Measurements from ENCODE around the gene FOXG1.

The FOXG1 gene

GRCh38 chr14:28766469-28766955 lies at the start of gene FOXG1:
FOXG1 (plus strand) TSS chr14:28766787; CDS start chr14:28767280, 493 bp downstream.
- no peak for DNase-seq (ENCODE audit: low read depth)

DNA sequence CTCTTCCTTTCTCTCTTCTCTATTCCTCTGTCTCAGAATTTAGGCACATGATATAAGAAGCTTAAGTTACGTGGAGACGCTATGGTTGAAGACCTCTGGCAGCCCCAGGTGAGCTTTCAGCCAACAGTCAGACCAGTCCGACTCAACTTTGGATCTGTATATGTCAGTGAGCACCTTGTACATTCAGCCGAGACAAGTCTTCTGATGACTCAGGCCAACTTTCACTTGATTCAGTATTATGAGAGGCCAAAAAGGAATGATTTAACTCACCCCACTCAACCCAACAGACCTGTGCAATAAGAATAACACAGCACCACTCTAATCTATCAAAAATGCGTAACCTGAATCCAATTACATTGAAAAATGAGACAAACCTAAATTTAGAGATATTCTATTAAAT lies 47.5 kb upstream of the FOXG1 start:
- no peak for DNase-seq (ENCODE audit: low read depth)

GRCh38 chr14:28731358-28731757 lies 35.2 kb upstream of the FOXG1 start:
- DNase-seq (ENCODE audit: low read depth): no peak

- DNase-seq (ENCODE audit: low read depth): no peak
Measured at GRCh38 chr14:28742171-28742846, 24.3 kb upstream of the FOXG1 start.

DNA sequence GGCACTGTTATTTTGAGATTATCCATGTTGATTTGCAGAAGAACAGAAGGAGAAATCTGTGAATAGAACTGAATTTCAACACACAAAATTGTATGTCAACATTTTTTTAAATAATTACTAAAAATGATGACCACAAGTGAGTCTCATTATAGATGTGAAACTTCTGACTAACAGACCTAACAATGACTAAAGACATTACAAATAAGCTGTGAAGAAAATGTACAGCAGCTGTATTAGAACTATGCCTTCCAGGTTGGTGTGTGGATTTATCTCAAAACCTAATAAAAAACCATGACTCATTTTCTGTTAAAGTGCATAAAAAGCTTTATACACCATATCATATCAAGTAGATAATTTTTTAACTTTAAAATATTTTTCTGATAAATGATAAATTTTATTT lies 22.5 kb upstream of the FOXG1 start:
- DNase-seq (ENCODE audit: low read depth): no peak

- no peak for DNase-seq (ENCODE audit: low read depth)
Measured at GRCh38 chr14:28745176-28745575, 21.4 kb upstream of the FOXG1 start.

DNA sequence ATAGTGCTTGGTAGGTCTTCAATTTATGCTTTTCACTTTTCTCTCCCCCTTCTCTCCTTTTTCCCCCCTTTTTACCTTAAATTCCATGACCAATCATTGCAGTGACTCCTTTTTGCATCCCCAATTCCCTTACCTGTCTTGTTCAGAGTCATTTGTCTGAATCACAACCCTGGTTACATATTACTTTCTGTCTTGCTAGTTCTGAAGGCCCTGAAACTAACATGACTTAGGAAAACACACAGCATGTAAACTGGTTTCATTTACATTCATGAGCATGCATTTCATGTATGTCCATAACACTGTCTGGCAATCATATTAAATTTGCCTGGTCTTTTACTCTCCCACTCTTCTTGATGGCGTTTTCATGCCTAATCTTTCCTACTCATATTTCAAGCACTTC lies 20.3 kb upstream of the FOXG1 start:
- no peak for DNase-seq (ENCODE audit: low read depth)

DNA sequence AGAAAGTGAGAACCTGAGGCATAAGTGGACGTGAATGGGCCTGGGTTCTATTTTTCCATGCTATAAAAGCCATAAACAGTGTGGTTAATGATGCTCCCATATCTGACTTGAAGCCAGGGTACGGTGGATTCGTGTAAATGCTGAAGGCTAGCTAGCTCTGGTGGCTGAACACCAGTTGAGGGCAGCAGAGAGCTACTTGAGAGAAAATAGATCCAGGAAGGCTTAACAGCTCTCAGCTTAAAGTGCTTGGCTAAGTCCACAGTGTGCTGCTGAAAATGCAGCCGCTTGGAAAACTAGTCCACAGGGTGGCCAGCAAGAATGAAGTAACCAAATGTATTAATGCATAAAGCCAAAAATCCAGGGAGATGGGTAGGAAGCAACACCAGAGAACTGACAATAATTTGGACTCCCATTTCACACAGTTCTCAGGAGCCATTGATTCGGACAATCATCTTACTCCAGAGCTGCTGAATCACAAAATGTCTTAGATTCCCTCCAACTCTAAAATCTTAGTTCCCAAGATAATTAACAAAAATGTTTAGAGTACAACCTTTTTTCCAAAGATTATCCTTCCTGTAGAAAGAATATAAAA lies 15.0 kb upstream of the FOXG1 start:
- no peak for DNase-seq (ENCODE audit: low read depth)

GRCh38 chr14:28754209-28754985 lies 12.2 kb upstream of the FOXG1 start:
- no peak for DNase-seq (ENCODE audit: low read depth)

DNA sequence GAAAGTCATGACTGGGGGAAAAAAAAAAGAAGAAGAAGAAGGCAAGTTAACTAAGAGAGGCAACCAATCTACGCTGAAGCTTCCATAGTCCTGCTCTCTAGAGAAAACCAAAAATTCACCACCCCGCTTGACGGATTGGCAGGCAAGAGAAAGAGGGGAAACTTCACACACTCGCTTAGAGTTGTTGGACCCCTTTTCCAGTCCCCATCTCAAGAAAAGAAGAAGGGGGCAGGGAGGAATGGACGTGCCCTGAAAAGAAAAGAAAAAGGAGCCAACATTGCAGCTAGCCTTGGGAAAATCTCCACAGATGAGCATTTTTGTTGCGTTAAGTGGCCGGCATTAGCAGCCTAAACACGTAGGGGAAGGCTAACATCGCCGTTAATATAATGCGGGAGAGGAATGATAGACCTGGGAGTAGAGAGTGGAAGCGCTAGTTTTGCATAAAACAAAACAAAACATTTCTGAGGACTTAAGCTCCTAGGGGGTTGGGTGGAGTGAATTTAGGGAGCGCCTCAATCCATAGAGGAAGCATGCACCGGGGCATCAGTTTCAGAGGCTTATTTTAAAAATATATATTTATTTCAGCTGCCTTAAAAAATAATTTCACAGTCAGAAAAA lies 11.3 kb upstream of the FOXG1 start:
- DNase-seq (ENCODE audit: low read depth): no peak

- no peak for DNase-seq (ENCODE audit: low read depth)
Measured at GRCh38 chr14:28755884-28756268, 10.7 kb upstream of the FOXG1 start.

GRCh38 chr14:28756269-28756883 lies 10.2 kb upstream of the FOXG1 start:
- DNase-seq (ENCODE audit: low read depth): no peak

DNA sequence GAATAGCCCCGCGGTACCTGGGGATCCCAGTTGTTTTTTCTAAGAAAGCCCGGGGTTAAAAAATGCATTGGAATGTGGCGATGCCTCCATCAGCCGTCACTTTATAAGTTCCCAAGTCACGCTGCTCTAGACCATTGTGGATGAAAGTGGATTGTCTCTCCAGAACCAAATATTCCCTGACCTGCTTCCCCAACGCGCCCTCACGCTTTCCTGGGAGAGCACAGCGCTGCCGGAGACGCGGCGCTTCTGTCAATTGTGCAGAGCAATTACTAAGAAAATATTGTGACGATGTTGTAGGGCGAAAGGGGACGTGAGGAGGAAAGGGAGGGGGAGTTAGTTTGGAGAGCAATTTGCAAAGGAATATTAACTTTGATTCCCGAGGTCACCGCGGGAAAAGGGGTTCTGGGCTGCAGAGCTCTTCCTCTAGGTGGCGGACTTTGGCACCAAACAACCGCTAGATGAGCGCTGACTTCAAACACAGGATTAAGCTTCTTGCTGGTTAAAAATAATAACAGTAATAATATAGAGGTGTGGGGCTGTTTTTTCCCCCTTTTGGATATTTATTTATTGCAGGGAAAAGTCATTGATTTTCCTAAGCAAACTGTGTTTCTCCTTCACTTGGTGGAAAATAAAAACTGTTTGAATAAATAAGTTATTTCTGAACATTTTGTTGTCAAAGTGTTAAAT lies 9.6 kb upstream of the FOXG1 start:
- DNase-seq (ENCODE audit: low read depth): no peak

GRCh38 chr14:28757786-28758185 lies 8.8 kb upstream of the FOXG1 start:
- no peak for DNase-seq (ENCODE audit: low read depth)

DNA sequence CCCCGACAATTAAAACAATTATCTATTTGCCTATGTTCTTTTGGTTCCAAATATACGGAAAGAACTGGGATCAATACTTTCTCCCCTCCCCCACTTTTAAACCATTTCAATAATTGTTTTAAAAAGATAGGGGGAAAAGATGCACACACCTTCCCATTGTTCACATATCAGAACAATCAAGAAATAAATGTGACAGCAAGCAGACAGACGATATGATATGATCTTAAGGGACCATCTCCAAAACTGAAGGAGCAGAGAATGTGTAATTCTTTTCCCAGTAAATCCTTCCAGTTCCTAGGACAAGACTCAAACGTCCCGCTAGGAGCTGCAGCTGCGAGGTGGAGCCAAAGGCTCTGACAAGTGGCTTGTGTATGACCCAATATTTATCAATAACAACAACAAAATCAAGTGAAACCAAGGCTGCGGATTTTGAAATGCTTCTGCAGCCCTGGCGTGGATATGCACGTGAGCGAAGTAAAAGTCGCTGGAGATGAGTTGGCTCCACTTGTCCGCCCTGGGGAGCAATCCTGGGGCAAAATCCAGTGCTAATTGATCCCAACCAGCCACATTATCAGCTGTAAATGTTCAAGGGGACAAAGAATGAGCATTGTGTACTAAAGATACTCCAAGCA lies 8.2 kb upstream of the FOXG1 start:
- no peak for DNase-seq (ENCODE audit: low read depth)

- DNase-seq (ENCODE audit: low read depth): no peak
Measured at GRCh38 chr14:28758885-28759652, 7.5 kb upstream of the FOXG1 start.

DNA sequence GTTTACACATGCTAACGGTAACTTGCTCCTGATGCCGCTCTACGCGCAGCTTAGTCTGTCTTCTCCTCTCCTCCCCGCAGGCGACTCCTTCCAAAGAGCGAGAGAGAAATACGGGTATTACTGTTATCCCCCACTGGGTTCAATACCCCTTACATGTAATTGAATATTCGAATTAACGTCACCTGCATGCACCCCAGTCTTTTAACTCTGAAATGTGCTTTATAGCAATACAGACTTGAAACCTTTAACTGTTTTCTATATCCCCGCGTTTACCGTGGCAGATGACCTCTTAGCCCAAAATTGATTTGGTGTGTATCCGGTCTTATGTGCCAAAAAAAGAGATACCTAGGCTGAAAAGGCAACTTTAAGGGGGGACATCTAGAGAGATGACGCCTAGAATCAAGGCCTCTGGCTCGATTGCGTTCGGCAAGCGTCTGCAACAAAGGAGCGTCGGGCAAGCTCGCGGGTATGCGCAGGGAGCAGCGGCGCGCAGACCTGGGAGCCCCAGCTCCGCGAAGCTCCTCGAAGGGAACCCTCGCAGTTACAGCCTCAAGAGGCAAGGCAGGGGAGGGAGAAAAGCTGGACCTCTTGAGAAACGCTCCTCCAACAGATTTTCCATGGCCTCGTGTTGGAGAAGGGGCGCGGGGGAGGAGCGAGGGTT lies 6.8 kb upstream of the FOXG1 start:
- DNase-seq (ENCODE audit: low read depth): no peak

DNA sequence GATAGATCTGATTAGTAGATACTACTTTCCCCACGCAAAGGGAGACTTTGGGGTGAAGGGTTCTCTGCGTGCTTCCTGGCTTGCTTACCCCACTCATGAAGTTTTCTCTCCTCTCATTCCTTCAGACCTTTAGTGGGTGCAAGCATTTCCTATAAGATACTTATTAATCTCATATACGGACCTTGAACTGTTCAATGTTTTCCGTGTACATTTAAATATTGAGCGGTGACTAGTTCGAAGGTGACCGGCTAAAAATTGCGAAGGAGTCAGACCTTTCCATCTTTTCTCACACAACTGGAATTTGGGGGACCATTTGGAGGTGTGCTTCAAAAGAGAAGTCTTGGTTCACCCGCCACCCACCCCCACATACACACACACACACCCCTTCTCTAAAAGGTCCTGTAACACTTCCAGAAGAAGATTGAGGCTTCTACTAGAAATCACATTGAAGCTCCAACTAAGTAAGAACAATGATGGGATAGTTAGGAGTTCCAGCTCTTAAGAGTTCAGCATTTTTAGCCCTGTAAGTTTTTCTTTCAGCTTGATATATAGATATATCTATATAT lies 6.1 kb upstream of the FOXG1 start:
- no peak for DNase-seq (ENCODE audit: low read depth)

Data from stimulated activated CD8-positive, alpha-beta memory T cell treated with anti-CD3 and anti-CD28 coated beads, Interleukin-15, amount 100 ng/mL, for 24 hours (primary cell).